ENCODE measurements around the gene LAMP2. TPM values are rescaled to one million over a fixed set of nuclear protein-coding genes. Genes with fewer than 3 reads are reported as not detected.

LAMP2 gene
- total RNA-seq, 4 donors from 2014 or later: 119 to 154 (median 131) TPM

- Histone ChIP-seq H3K9me3 (no peaks in the 10 kb centered on the region), H3K36me3 (peaks cover 19% of the 10 kb centered on the region), H3K27me3 (no peaks in the 10 kb centered on the region), H3K4me3 (no peak overlapping the region), H3K4me1 (peaks cover 38% of the 10 kb centered on the region), H3K27ac (peak overlapping the region; percentile 69)
- TF ChIP-seq CTCF (IDR thresholded peaks at IDR 0.05) (no peak), EP300 (IDR thresholded peaks at IDR 0.05) (no peak), POLR2AphosphoS5 (IDR thresholded peaks at IDR 0.05) (no peak), POLR2A (IDR thresholded peaks at IDR 0.05) (no peak)
- no peak for DNase-seq (ENCODE audit: low spot score in 2 of 2)
- WGBS: 10% methylated on average over 2 of the region's 2 CpGs
These were observed 11.3 kb downstream of the LAMP2 start for GRCh38 chrX:120457766-120458180.

GRCh38 chrX:120456973-120457372 is 12.1 kb downstream of the LAMP2 start:
- peaks cover 19% of the 10 kb centered on the region for H3K36me3 ChIP-seq
- H3K4me1 ChIP-seq: peaks cover 35% of the 10 kb centered on the region
- H3K27ac ChIP-seq: peak overlapping the region; percentile 69
- H3K9me3 ChIP-seq: no peaks in the 10 kb centered on the region
- DNase-seq (ENCODE audit: low spot score in 2 of 2): no peak
- 31% methylated on average over 4 of the region's 4 CpGs for WGBS
- no peak overlapping the region for H3K4me3 ChIP-seq
- TF ChIP-seq POLR2A (IDR thresholded peaks at IDR 0.05) (no peak), CTCF (IDR thresholded peaks at IDR 0.05) (no peak), POLR2AphosphoS5 (IDR thresholded peaks at IDR 0.05) (no peak), EP300 (IDR thresholded peaks at IDR 0.05) (no peak)
- H3K27me3 ChIP-seq: no peaks in the 10 kb centered on the region

GRCh38 chrX:120453985-120454384 is 15.1 kb downstream of the LAMP2 start:
- TF ChIP-seq CTCF (IDR thresholded peaks at IDR 0.05) (no peak), POLR2A (IDR thresholded peaks at IDR 0.05) (no peak), POLR2AphosphoS5 (IDR thresholded peaks at IDR 0.05) (no peak)
- Histone ChIP-seq H3K36me3 (peaks cover 19% of the 10 kb centered on the region), H3K9me3 (no peaks in the 10 kb centered on the region), H3K4me1 (peaks cover 20% of the 10 kb centered on the region), H3K4me3 (no peak overlapping the region), H3K27ac (no peak overlapping the region), H3K27me3 (no peaks in the 10 kb centered on the region)
- 78% methylated on average over 5 of the region's 5 CpGs for WGBS
- no peak for DNase-seq (ENCODE audit: low spot score in 2 of 2)

GRCh38 chrX:120452131-120452530 is 17.0 kb downstream of the LAMP2 start:
- TF ChIP-seq POLR2AphosphoS5 (IDR thresholded peaks at IDR 0.05): no peak
- peak in 1 of 2 donors; percentile 21 for TF ChIP-seq CTCF (IDR thresholded peaks at IDR 0.05)
- H3K27me3 ChIP-seq: no peaks in the 10 kb centered on the region
- peaks cover 8% of the 10 kb centered on the region for H3K4me1 ChIP-seq
- peaks cover 24% of the 10 kb centered on the region for H3K36me3 ChIP-seq
- no peak for DNase-seq (ENCODE audit: low spot score in 2 of 2)
- no peaks in the 10 kb centered on the region for H3K9me3 ChIP-seq
- no peak overlapping the region for H3K4me3 ChIP-seq
- H3K27ac ChIP-seq: no peak overlapping the region
- 12% methylated on average over 3 of the region's 3 CpGs for WGBS

- DNase-seq (ENCODE audit: low spot score in 2 of 2): no peak
These were observed 18.9 kb downstream of the LAMP2 start for GRCh38 chrX:120450163-120450562.

More at GRCh38 chrX:120450163-120450562, 18.9 kb downstream of the LAMP2 start:
- WGBS: 58% methylated on average over 3 of the region's 3 CpGs
- Histone ChIP-seq H3K36me3 (peaks cover 22% of the 10 kb centered on the region), H3K27ac (no peak overlapping the region), H3K9me3 (no peaks in the 10 kb centered on the region), H3K27me3 (no peaks in the 10 kb centered on the region), H3K4me3 (no peak overlapping the region), H3K4me1 (peaks cover 5% of the 10 kb centered on the region)
- TF ChIP-seq EP300 (IDR thresholded peaks at IDR 0.05) (no peak), POLR2AphosphoS5 (IDR thresholded peaks at IDR 0.05) (no peak), CTCF (IDR thresholded peaks at IDR 0.05) (no peak), POLR2A (IDR thresholded peaks at IDR 0.05) (no peak)
